Measurements from ENCODE around the gene CCDC88C. TPM values are rescaled to one million over a fixed set of nuclear protein-coding genes. Genes with fewer than 3 reads are reported as not detected.

CCDC88C gene
- total and polyA plus RNA-seq, 2 experiments from 2014 or later, result 23.6 to 60.7 TPM

GRCh38 chr14:91293281-91293680, 124.3 kb downstream of the CCDC88C start (continued):
- TF ChIP-seq CREB1 (CRISPR knock-in tag; IDR thresholded peaks at IDR 0.05; ENCODE audit: low read depth) (no peak), ETS1 (IDR thresholded peaks at IDR 0.05) (no peak), ZNF114 (CRISPR knock-in tag; IDR thresholded peaks at IDR 0.05) (no peak), STAT1 (IDR thresholded peaks at IDR 0.05; ENCODE audit: unreplicated experiment) (no peak), NANOG (IDR thresholded peaks at IDR 0.05; ENCODE audit: borderline replicate concordance) (no peak), EZH2phosphoT487 (IDR thresholded peaks at IDR 0.05; ENCODE audit: unreplicated experiment) (no peak), ZNF331 (CRISPR knock-in tag; IDR thresholded peaks at IDR 0.05; ENCODE audit: low read depth) (no peak), EZH2 (IDR thresholded peaks at IDR 0.05; ENCODE audit: low read depth, unreplicated experiment) (no peak)

GRCh38 chr14:91292491-91292890, 125.1 kb downstream of the CCDC88C start:
- no peak overlapping the region; the same call in 1 of the 2 replicates for H3K27ac Mint-ChIP-seq

More at GRCh38 chr14:91292491-91292890, 125.1 kb downstream of the CCDC88C start:
- TF ChIP-seq CREB1 (CRISPR knock-in tag; IDR thresholded peaks at IDR 0.05; ENCODE audit: low read depth) (no peak), CTCF (conservative IDR thresholded peaks at IDR 0.05; ENCODE audit: low read depth in 2 of 2) (no peak), EZH2phosphoT487 (IDR thresholded peaks at IDR 0.05; ENCODE audit: unreplicated experiment) (no peak), POLR2AphosphoS5 (IDR thresholded peaks at IDR 0.05; ENCODE audit: low read depth) (no peak), STAT1 (IDR thresholded peaks at IDR 0.05; ENCODE audit: unreplicated experiment) (no peak), REST (IDR thresholded peaks at IDR 0.05; ENCODE audit: unreplicated experiment) (no peak), ZNF114 (CRISPR knock-in tag; IDR thresholded peaks at IDR 0.05) (no peak), ZNF331 (CRISPR knock-in tag; IDR thresholded peaks at IDR 0.05; ENCODE audit: low read depth) (no peak), ETS1 (IDR thresholded peaks at IDR 0.05) (no peak), NANOG (IDR thresholded peaks at IDR 0.05; ENCODE audit: borderline replicate concordance) (no peak)
- peaks cover 15% of the 10 kb centered on the region for H3K36me3 ChIP-seq (ENCODE audit: insufficient read depth)
- H4K20me1 ChIP-seq (replicated peaks; ENCODE audit: insufficient read depth), result no peaks in the 10 kb centered on the region; the same call in 1 of the 2 replicates
- H3K27ac ChIP-seq (ENCODE audit: low read depth), result no peak overlapping the region
- no peak for ATAC-seq
- H3K9me2 ChIP-seq (ENCODE audit: insufficient read depth), result no peaks in the 10 kb centered on the region
- no peak overlapping the region for H3K4me3 ChIP-seq
- peaks cover 6% of the 10 kb centered on the region for H3K27me3 Mint-ChIP-seq (ENCODE audit: insufficient read depth, low read depth, poor library complexity)
- H3K4me3 Mint-ChIP-seq, result no peak overlapping the region
- H3F3A ChIP-seq (replicated peaks; ENCODE audit: low read depth), result 0 out of 2 replicates have a peak, but pooled peaks cover 5% of the 10 kb centered on the region
- no peaks in the 10 kb centered on the region for H3K4me1 ChIP-seq (ENCODE audit: insufficient read depth)
- H3K36me3 Mint-ChIP-seq (ENCODE audit: low read depth), result peaks cover 75% of the 10 kb centered on the region
- no peaks in the 10 kb centered on the region for H3K4me1 Mint-ChIP-seq
- no peak overlapping the region for H3K4me2 ChIP-seq
- no peak overlapping the region for H2AFZ ChIP-seq
- no peaks in the 10 kb centered on the region for H3K79me2 ChIP-seq (replicated peaks; ENCODE audit: insufficient read depth)
- no peaks in the 10 kb centered on the region for H3K27me3 ChIP-seq (ENCODE audit: insufficient read depth)
- no peak for DNase-seq (ENCODE audit: low spot score)
- no peaks in the 10 kb centered on the region for H3K9me3 Mint-ChIP-seq
